Dermis blood vessel endothelial cell (primary cell): Measurements from ENCODE around the gene SNRPD3. TPM values are rescaled to one million over a fixed set of nuclear protein-coding genes. Genes with fewer than 3 reads are reported as not detected.
"Not testable (repeated sequence)": the region's sequence is repeated elsewhere in the genome, so short reads cannot be mapped to it uniquely, and the experiment has no call there.

ENCODE experiments used
- DNase-seq: peaks from one replicate; pipeline ENCODE4 v3.0.0; 2010
- total RNA-seq: library from RNA; depleted of rRNA; stranded (reverse); fragments of >200 nt; gene quantifications from 2 replicates; pipeline ENCODE4 v1.2.3, GENCODE V29; 2014

Gene SNRPD3
- total RNA-seq, 1 donor from 2014 or later: 196 TPM

DNA sequence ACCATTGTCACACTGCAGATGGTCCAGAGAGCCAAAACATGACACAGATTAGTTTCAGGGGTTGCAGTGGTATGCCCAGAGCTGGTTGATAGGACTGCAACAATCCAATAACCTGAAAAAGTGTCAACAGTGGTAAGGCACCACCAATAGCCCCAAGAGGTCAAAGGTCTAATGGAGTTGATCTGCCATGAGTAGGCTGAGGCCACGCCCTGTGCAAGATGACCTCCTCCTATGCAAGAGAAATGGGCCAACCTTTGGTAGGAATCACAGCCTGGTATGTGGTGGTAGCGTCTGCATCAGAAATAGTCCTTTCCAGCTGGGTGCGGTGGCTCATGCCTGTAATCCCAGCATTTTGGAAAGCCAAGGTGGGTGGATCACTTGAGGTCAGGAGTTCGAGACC lies 20.5 kb upstream of the SNRPD3 start:
- DNase-seq: no peak

- DNase-seq: no peak
Measured at GRCh38 chr22:24536089-24536488, 19.7 kb upstream of the SNRPD3 start.

DNA sequence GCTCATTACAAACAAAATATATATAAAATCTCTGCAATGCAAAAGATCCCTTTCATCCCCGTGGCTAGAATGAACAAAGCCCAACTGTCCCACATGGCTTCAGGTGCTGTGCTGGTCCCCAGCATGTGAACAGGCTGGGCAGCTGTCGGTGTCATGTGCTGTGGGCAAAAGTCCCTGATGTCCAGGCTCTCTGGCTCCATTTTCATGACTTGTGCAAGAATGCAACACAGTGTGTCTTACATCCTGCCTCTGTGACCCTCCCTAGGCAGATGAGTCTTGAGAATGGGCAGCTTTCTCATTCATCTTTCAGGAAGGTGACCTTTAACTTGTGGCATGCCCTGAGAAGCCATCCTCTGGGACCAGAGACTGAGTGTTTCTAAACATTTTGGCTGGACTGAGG lies 15.3 kb upstream of the SNRPD3 start:
- no peak for DNase-seq

GRCh38 chr22:24541681-24542515 lies 13.9 kb upstream of the SNRPD3 start:
- DNase-seq: no peak

DNA sequence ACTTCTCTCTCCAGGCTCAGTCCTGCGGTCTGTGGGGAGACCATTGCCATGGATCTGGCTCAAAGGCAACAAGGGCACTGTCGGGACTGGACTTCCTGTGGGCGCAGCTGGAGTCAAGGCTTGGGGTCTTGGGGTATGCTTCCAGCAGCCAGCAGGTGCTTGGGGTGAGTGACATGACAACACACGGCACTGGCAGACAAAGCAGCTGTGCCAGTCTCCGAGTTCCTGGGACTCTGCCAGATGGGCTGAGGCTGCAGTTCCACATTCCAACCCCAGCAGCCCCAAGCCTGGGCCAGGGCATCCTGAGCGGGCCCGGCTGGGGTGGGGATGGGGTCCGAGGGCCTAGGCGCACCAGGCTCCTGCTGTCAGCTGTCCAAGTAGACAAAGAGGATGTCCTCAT lies 13.2 kb upstream of the SNRPD3 start:
- no peak for DNase-seq

DNA sequence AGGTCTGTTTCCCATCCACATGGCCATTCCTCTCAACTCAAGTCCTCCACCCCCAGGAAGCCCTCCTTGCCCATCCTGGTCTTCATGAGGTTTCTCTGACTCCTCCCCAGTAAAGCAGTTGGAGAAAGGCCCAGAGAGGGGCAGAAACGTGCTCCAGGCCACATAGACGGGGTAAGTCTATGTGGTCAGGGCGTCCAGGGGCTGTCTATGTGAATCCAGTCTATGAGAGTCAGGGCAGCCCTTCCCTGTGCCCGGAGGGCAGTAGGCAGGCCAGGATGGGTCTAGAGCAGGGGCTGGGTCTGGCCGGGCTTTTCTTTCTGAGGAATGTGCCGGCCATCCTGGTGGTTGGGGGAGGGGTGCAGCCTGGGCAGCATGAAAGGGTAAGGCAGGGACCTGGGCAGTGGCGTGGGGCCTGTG lies 12.6 kb upstream of the SNRPD3 start:
- DNase-seq: no peak

DNA sequence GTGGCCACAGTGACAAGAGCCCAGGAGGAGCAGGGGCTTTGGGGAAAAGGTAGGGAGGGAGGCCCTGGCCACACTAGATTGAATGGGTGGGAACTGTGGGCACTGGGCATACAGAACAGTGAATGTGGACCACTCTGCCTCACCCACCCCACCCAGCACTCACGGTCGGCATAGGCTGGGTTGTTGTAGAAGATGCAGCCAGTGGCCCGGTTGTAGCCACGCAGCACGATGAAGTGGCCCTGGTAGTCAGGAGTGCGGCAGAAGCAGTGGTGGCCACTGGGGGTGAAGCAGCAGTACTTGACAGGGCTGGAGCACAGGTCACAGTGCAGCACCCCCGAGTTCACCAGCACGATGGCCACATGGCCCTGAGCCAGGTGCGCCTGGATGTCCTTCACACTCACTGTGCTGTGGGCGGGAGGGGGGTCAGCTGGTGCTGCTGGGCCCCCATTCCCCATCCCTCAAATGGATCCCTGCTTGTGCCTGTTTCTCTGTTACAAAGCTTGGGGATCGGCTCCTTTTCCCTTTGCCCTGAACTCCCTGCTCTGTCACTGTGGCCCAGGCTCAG lies 12.0 kb upstream of the SNRPD3 start:
- no peak for DNase-seq

DNA sequence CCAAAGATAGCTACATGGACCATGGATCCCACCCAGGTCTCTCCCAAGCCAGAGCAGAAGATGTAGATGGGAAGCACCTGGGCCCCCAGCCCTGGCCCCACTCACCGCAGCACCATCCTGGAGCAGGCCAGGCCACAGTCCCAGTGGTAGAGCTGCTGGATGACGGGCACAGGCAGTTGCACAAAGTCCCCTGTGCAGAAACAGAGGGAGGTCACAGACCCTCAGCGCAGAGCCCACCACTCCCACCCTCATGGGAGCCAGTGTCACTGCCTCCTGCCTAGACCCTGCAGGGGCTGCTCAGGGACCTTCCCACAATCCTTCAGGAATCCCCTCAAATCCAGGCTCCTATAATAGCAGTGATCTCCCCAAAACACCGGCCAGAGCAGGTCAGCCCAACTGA lies 7.0 kb upstream of the SNRPD3 start:
- DNase-seq: no peak

DNA sequence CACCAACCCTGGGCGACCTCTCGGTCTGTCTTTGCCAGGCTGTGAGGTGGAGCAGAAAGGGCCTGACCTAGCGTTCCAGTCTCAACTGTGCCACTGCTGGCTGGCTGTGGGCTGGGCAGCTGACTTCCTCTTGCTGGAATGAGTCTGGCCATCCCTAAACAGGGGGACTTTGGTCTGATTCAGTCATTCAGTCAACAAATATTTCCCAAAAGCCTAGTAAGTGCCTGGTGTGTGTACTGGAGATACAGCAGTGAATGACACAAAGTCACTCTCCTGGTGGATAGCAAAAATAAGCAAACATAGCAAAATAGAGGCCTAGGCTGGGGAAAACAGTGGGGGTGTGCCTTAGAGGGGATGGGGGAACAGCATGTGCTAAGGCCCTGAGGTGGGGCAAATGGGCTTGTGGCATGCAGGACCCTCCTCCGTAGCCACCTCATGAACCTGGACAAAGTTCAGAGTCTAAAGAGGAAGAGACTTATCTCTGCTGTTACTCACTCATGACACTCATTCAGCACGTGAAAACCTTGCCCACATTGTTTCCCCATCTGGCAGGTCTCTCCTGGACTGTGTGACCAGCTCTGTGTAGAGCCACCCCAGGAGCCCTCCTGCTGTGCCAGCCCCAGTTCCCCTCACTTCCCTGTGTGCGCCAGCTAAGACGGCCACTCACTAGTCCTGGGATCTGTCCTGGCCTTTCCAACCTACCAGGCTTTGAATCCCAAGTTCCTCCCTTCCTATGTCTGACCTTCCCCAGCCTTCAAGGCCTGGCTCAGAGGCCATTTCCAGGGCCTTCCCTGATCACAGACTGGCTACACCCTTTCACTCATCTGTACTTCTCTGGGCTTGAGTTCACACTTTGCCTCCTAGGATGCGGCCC lies 5.5 kb upstream of the SNRPD3 start:
- no peak for DNase-seq

DNA sequence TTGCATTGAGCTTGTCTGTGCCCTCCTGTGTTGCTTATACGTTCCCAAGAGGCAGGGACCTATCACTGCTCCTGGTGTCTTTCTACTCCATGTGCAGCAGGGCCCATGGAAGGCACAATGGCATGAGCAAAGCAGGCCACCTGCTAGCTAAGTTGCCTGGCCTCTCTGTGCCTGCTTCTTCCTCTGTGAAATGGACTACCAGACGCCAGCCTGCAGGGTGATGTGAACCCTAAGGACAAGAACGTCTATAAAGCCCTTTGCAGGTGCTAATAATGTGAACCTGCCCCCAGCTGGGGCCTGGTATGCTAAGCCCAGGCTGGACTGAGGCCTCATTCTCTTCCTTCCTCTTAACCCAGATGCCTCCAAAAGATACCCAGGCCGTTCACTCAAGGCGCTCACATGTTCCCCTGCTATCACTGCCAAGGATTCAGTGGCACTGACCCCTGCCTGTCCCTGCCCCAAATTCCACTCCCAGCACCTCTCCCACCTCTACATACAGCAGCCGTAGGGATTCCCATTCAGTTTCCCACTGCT lies 4.8 kb upstream of the SNRPD3 start:
- no peak for DNase-seq

- DNase-seq: not testable (repeated sequence)
Measured at GRCh38 chr22:24552503-24553286, 3.1 kb upstream of the SNRPD3 start.

DNA sequence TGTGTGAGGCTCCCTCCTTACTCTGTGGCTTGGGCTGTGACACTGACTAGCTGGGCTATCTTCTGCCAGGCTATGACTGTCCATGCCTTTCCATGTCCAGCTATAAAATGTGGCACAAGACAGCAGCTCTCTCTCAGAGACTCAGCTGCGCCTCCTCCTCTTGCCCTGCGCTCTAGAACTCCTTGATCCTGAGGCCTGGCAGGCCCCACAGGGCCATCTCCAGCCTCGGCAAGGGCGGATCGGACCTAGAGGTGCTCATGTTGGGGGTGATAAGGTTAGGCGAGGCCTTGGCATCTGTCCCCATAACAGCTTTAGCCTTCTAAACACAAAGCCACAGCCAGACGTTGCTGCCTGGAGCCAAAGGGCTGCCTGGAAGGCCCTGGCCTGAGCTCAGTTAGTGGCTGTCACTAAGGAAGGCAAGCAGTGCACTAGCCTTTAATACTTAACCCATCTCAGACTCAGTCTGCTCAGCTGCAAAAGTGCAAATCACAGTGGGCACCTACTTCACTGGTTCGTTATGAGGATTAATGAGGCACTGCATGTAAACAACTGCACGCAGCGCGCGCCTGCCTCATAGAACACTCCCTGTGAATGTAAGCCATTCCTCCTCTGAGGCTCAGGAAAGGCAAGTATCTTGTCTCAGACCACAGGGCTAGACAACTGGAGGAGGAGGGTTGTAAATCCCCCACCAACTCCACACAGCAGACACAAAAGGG lies 2.0 kb upstream of the SNRPD3 start:
- no peak for DNase-seq

- peak; percentile 48 for DNase-seq
Measured at GRCh38 chr22:24554313-24555164, 1.3 kb upstream of the SNRPD3 start, which contains the start of gene GUCD1. GUCD1 (minus strand) TSS chr22:24555138; CDS start chr22:24554991, 147 bp downstream.

- DNase-seq: no peak
Measured at GRCh38 chr22:24559471-24559870, 3.7 kb downstream of the SNRPD3 start.

DNA sequence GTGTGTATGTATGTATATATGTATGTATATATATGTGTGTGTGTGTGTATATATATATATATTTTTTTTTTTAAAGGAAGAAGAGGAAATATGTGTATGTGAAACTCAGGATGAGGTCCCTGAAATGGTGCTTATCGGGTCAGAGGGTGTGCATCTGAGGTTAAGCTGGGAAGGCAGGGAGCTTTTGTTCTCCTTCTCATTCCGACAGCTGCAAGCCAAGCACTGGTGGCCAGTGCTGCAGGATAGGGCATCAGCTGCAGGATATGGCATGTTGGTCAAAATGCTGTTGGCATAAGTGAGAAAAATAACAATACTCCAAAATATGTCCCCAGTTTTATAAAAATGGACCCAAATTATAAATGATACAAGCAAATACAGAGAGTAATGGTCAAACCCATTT lies 7.4 kb downstream of the SNRPD3 start:
- no peak for DNase-seq

DNA sequence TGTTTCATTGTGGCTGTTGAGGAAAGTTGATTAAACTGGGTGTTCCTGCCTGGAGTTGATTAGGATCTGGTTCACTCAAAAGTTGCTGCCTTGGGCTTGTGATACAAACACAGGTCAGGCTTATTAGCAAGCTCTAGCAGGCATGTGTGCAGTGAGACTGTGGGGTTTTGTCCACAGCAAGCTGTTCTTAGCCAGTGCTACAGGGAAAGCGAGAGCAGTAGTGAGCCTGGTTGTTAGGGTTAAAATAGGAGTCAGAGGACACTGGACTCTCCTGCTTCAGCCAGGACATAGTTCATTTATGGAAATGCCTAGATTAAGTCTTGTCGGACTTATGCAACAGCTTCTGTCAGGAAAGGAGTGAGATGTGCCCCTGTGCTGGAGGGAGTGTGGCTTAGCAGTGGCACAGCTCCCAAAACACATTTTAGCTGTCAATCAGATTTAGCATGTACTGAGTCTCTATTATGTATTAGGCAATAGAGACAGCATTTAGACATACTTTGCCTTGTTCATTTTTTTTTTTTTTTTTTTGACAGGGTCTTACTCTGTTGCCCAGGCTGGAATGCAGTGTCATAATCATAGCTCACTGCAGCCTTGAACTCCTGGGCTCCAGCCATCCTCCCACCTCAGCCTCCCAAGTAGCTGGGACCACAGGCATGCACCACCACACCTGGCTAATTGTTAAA lies 8.7 kb downstream of the SNRPD3 start:
- no peak for DNase-seq

GRCh38 chr22:24565077-24565476 lies 9.3 kb downstream of the SNRPD3 start:
- no peak for DNase-seq

- DNase-seq: no peak
Measured at GRCh38 chr22:24566899-24567511, 11.2 kb downstream of the SNRPD3 start.

DNA sequence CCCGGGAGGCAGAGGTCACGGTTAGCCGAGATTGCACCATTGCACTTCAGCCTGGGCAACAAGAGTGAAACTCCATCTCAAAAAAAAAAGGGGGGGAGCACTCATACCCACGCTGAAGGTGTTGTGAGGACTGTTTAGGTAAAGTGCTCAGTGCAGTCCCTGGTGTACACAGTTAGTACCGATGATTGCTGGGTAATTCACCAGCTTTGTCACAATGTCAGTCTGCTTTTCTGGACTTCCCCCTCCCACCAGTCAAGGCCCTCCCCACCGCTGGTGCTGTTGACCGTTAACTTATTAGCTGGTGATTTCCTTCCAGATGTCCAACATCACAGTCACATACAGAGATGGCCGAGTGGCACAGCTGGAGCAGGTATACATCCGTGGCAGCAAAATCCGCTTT lies 11.9 kb downstream of the SNRPD3 start:
- no peak for DNase-seq

GRCh38 chr22:24571266-24571665 lies 15.5 kb downstream of the SNRPD3 start:
- no peak for DNase-seq
